ENCODE data around the gene DCP1A.
"Not testable (repeated sequence)": the region's sequence is repeated elsewhere in the genome, so short reads cannot be mapped to it uniquely, and the experiment has no call there.

DCP1A gene

GRCh38 chr3:53350652-53351051 is 3.3 kb upstream of the DCP1A start:
- H3K4me3 ChIP-seq (ENCODE audit: low read depth, low read length): no peak overlapping the region
- peak; percentile 25 for TF ChIP-seq CTCF (IDR thresholded peaks at IDR 0.05; ENCODE audit: low read depth, low read length)
- no peak for DNase-seq (ENCODE audit: low read depth, low spot score)
- in situ Hi-C loops (cut with HindIII; ENCODE audit: low sequenced_read_pairs): no loop called here

- H3K4me3 ChIP-seq (ENCODE audit: low read depth, low read length): peak overlapping the region; percentile 94
- in situ Hi-C loops (cut with HindIII; ENCODE audit: low sequenced_read_pairs): loop anchor here (10.0 kb wide), 1 partner anchor 113 kb away; no protein-coding TSS in a partner anchor
- DNase-seq (ENCODE audit: low read depth, low spot score): not testable (repeated sequence)
Measured at GRCh38 chr3:53348118-53348517, 775 bp upstream of the DCP1A start.

- no peak for DNase-seq (ENCODE audit: low read depth, low spot score)
- in situ Hi-C loops (cut with HindIII; ENCODE audit: low sequenced_read_pairs): loop anchor here (10.0 kb wide), 1 partner anchor 112 kb away; no protein-coding TSS in a partner anchor
- H3K4me3 ChIP-seq (ENCODE audit: low read depth, low read length): peak overlapping the region; percentile 94
- no peak for TF ChIP-seq CTCF (IDR thresholded peaks at IDR 0.05; ENCODE audit: low read depth, low read length)
Measured at GRCh38 chr3:53346922-53347260, 452 bp downstream of the DCP1A start.

- DNase-seq (ENCODE audit: low read depth, low spot score): peak; percentile 26
- in situ Hi-C loops (cut with HindIII; ENCODE audit: low sequenced_read_pairs): loop anchor here (10.0 kb wide), 1 partner anchor 112 kb away; no protein-coding TSS in a partner anchor
- H3K4me3 ChIP-seq (ENCODE audit: low read depth, low read length): peak overlapping the region; percentile 94
- no peak for TF ChIP-seq CTCF (IDR thresholded peaks at IDR 0.05; ENCODE audit: low read depth, low read length)
Measured at GRCh38 chr3:53346514-53346913, 829 bp downstream of the DCP1A start.

- peak; percentile 24 for DNase-seq (ENCODE audit: low read depth, low spot score)
- H3K4me3 ChIP-seq (ENCODE audit: low read depth, low read length): no peak overlapping the region
- TF ChIP-seq CTCF (IDR thresholded peaks at IDR 0.05; ENCODE audit: low read depth, low read length): no peak
- in situ Hi-C loops (cut with HindIII; ENCODE audit: low sequenced_read_pairs): loop anchor here (10.0 kb wide), 1 partner anchor 108 kb away; no protein-coding TSS in a partner anchor
Measured at GRCh38 chr3:53342353-53342752, 5.0 kb downstream of the DCP1A start.

- no peak for TF ChIP-seq CTCF (IDR thresholded peaks at IDR 0.05; ENCODE audit: low read depth, low read length)
- DNase-seq (ENCODE audit: low read depth, low spot score): no peak
- in situ Hi-C loops (cut with HindIII; ENCODE audit: low sequenced_read_pairs): no loop called here
- H3K4me3 ChIP-seq (ENCODE audit: low read depth, low read length): no peak overlapping the region
Measured at GRCh38 chr3:53337167-53337940, 10.0 kb downstream of the DCP1A start.

GRCh38 chr3:53334742-53335141 is 12.6 kb downstream of the DCP1A start:
- no peak overlapping the region for H3K4me3 ChIP-seq (ENCODE audit: low read depth, low read length)
- in situ Hi-C loops (cut with HindIII; ENCODE audit: low sequenced_read_pairs): no loop called here
- no peak for DNase-seq (ENCODE audit: low read depth, low spot score)
- no peak for TF ChIP-seq CTCF (IDR thresholded peaks at IDR 0.05; ENCODE audit: low read depth, low read length)

All from astrocyte of the spinal cord (primary cell).